Measurements from ENCODE around the gene CD248.

CD248 gene

GRCh38 chr11:66268952-66269905 lies 47.6 kb downstream of the CD248 start:
- DNase-seq, result peak; percentile 72

GRCh38 chr11:66268244-66268951 lies 48.4 kb downstream of the CD248 start, which contains the start of gene RAB1B:
Gene RAB1B, plus strand, starts transcription at chr11:66268639. Its CDS starts 41 bp downstream, at chr11:66268680.
- DNase-seq, result peak; percentile 100

GRCh38 chr11:66267379-66268243 lies 49.2 kb downstream of the CD248 start:
- DNase-seq, result peak; percentile 86

GRCh38 chr11:66267039-66267378 lies 49.8 kb downstream of the CD248 start:
- no peak for DNase-seq

- DNase-seq, result no peak
Observed at GRCh38 chr11:66266378-66267038, 50.3 kb downstream of the CD248 start.

GRCh38 chr11:66265531-66266377 lies 51.1 kb downstream of the CD248 start:
- no peak for DNase-seq

- DNase-seq, result no peak
Observed at GRCh38 chr11:66264914-66265313, 51.9 kb downstream of the CD248 start.
